IPS DF 19.7 (cell line): ENCODE data around the gene MYH14.

Source experiments
- DNase-seq: peaks from one replicate; pipeline ENCODE4 v3.0.0-alpha.2; 2013; ENCODE audit warnings: low read depth, low spot score

Gene MYH14

DNA sequence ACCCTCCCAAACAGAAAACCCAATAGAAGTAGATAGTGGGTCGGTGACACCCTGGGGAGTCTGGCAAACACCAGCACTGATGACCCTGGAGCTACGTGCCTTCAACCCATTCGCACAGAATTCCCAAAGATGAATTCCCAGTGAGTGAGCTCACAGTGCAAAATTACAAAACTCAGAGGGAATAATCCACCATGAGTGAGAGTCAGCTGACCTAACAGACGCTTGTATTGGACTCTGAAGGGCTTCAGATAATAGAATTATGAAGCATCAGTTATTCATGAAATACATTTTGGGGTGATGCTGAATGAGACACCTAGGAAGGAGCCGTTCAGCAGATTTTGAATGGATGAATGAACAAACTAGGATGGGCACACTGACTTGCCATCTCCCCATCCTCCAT is 85.5 kb downstream of the MYH14 start:
- DNase-seq: no peak

DNA sequence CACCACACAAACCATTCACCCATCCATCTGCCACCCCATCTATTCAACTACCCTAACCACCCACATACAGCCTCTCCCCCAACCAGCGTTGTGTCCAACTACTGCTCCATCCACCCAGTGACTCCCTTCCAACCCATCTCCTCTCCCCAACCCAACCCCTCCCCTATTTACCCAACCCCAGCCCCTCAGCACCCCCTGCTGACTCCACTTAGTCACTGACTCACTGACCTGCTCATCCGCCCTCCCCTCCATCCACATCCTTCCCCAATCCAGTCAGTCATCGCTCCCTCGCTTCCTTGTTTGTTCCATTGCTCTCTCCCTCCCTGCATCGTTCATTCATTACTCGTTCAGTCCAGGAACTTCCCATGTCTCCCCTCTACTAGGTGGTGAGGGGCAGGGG is 86.6 kb downstream of the MYH14 start:
- DNase-seq: no peak

GRCh38 chr19:50290775-50291174 is 87.4 kb downstream of the MYH14 start:
- DNase-seq: no peak

- no peak for DNase-seq
Observed at GRCh38 chr19:50292216-50292827, 88.9 kb downstream of the MYH14 start.

GRCh38 chr19:50293263-50294004 is 90.0 kb downstream of the MYH14 start:
- no peak for DNase-seq

DNA sequence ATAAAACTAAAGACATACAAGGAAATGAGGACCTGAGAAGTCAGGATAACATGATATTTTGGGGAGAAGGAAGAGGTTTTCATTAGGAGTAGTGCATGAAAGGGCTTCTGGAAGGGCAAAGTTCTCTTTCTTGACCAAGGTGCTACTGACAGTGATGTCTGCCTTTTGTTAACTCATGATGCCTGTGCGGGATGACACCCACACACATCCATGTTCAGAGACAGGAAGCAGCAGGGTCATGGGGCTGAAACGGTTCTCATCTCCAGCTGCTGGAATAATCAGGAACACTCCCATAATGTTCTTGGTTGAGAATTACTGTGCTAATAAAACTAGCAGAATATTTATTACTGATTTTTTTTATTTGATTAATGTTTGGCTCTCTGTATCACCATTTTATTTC is 96.6 kb downstream of the MYH14 start:
- DNase-seq: no peak

- DNase-seq: no peak
Observed at GRCh38 chr19:50300814-50301606, 97.6 kb downstream of the MYH14 start.

GRCh38 chr19:50301607-50301971 is 98.2 kb downstream of the MYH14 start:
- DNase-seq: no peak

DNA sequence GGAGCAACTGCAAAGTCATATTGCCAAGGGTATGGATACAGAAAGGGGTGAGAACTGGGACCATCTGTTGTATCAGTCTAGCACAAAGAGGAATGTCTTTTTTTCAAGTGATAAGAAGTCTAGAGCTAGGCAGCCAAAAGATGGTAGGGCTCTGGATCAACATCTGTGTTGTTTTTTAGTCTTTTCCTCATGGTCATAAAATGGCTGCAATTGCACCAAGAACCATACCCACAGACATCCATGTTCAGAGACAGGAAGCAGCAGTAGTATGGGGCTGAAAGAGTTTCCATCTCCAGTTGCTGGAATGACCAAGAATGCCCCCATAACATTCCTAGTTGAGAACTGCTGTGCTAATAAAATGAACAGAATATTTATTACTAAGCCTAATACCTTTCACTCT is 100.1 kb downstream of the MYH14 start:
- DNase-seq: no peak

GRCh38 chr19:50308991-50309390 is 105.6 kb downstream of the MYH14 start:
- no peak for DNase-seq

GRCh38 chr19:50309396-50310125 is 106.1 kb downstream of the MYH14 start:
- no peak for DNase-seq

DNA sequence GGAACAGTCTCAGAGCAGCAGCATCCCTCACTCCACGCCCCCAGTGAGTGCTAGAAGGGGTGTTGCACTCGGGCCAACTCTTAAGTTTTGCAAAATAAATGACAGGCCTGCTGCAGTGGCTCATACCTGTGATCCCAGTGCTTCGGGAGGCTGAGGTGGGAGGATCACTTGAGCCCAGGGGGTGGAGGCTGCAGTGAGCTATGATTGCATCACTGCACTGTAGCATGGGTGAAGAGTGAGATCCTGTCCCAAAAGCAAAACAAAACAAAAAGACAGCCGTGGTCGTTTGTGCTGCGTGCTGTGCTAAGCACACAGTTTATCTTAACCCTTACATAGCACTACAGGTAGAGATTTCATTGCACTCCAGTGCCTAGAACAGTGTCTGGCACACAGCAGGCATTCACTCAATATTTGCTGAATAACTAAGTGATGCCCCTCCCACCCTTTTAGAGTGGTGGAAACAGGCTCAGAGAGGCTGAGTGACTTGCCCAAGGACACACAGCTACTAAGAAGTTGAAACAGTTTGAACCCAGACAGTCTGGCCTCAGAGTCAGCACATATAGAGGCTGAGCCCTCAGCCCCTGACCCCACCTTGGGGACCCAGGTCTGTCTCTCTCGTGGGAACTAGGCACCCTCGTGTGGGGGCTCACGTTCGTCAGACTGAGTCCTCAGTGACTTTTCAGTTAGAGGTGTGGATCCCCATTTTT is 107.5 kb downstream of the MYH14 start:
- DNase-seq: no peak

GRCh38 chr19:50311723-50312635 is 108.6 kb downstream of the MYH14 start:
- DNase-seq: no peak

GRCh38 chr19:50312967-50313811 is 109.8 kb downstream of the MYH14 start:
- DNase-seq: no peak

DNA sequence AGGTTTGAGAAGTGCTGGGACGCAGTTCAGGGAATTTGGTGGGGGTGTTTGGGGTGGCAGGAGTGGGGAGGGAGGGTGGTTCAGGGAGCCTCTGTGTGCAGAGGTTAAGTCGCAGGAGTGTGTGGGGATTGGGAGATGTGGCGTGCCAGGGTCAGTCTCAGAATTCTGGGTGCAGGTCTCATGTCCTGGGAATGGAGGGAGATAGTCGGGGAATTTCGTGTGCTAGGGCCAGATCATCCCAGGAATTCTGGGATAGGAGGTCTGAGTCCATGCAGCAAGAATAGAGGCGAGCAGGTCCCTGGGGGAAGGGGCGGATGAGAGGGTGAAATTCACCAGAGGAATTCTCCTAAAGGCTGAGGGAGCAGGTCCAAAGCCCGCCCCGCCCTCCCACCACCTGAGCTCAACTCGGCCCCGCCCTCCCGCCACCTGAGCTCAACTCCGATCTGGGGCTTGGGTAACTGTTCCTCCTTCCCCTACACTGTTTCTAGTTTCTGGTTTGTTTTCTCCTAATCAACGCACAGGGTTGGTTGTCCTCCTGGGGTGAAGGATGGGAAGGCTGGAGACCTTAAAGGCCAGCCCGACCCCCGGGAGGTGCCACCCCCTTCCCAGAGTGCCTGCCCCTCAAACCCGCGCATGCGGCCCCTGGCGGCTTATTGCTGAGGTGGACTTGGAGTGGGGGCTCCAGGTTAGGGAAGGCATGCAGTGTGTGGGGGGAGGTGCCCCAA is 110.6 kb downstream of the MYH14 start:
- DNase-seq: no peak

DNA sequence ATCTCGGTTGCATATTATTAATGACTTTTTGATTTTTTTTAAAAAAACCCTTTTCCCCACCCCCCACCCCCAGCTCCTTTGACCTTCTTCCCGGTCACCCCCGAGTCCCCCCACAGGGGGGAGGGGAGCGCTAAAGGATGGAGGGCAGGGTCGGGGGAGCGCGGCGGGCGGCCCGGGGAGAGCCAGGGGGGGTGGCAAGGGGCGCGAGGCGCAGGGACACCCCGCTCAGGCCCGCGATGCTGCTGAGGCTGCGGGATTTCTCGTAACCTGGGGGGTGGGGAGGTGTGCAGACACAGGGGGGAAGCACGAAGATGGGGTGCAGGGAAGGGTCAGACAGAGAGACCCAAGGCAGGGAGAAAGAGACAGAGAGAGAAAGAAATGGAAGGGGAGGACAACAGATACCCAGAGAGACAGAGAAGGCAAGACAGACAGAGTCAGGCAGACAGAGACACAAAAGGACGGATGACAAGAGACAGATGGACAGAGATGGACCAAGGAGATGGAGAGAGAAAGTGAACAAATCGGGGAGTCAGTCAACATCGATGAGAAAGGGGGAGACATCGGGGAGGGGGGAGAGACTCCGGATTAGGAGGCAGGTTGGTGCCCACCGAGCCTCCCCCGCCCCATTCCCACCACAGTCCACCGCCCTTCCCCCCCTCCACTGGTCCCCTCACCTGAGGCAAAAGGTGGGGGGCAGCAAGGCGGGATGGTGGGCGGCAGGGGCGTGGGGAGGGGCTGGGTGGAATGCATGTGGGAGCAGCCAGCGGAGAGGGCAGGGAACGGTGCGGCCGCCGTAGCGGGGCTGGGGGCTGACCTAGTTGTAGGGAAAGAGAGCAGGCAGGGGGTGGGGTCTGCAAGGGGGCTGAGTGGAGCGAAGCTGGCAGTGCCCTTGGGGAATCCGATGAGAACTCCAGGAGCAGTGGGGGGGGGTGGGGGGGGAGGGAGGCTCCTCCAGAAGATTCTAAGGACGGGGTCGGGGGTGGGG is 111.6 kb downstream of the MYH14 start:
- DNase-seq: no peak

DNA sequence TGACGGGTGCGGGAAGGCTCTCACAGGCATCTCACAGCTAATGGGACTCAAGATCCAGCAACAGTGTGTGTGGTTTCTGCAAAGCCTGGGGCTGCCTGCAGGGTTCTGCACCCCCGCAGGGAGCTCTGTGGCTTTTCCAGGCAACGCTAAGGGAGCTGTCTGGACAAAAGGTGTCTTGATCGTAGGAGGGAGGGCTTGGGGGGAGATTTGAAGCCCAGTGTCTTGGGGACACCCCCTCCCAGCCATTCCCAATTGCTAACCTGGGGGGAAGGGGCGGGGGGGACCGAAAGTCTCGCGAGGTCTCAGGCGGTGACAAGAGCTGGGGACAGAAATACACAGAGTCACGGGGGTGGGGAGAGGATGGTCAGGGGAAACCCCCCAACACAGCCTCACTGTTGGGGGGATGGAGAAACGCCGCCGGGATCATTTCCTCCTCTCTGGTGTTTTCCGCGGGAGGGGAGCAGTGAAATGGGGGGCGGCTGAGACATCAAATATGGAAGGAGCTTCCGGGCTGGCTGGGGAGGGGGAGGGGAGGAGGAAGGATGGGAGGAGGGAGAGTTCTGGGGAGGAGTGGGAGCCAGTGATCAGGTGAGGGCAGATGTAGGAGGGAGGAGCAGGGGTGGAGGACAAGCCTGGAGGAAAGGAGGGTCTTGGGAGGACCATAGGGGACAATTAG is 112.5 kb downstream of the MYH14 start:
- no peak for DNase-seq
